Nephron (organoid): ENCODE data around the gene PATJ.

Experiments
- H3K27ac Mint-ChIP-seq, 3 experiments: 2 replicates each; pipeline ENCODE4 v1.8.0; 2020; ENCODE audit warnings: mixed read lengths in 3 of 3, mild to moderate bottlenecking in 2 of 3, moderate library complexity in 1 of 3
- H3K27me3 Mint-ChIP-seq: 2 replicates; pipeline ENCODE4 v1.8.0; 2021; ENCODE audit warnings: low read depth, mild to moderate bottlenecking, moderate library complexity, mixed read lengths
- H3K36me3 Mint-ChIP-seq: 2 replicates; pipeline ENCODE4 v1.8.0; 2020; ENCODE audit warnings: low read depth, mixed read lengths
- H3K4me1 Mint-ChIP-seq: 2 replicates; pipeline ENCODE4 v1.8.0; 2020; ENCODE audit warnings: mixed read lengths
- H3K4me3 Mint-ChIP-seq, 3 experiments: 2 replicates each; pipeline ENCODE4 v1.8.0; 2020; ENCODE audit warnings: mild to moderate bottlenecking in 3 of 3, mixed read lengths in 3 of 3, moderate library complexity in 2 of 3
- H3K9me3 Mint-ChIP-seq: 2 replicates; pipeline ENCODE4 v1.8.0; 2020; ENCODE audit warnings: mixed read lengths
- TF ChIP-seq, protein P1 (sequence below), 3 experiments: fragments of 200-600 bp; sonication (generic); IDR thresholded peaks; one replicate each; pipeline ENCODE4 v1.5.0; 2021; ENCODE audit warnings: antibody characterized with exemption in 3 of 3; ENCODE audit not compliant: unreplicated experiment in 3 of 3

PATJ gene

DNA sequence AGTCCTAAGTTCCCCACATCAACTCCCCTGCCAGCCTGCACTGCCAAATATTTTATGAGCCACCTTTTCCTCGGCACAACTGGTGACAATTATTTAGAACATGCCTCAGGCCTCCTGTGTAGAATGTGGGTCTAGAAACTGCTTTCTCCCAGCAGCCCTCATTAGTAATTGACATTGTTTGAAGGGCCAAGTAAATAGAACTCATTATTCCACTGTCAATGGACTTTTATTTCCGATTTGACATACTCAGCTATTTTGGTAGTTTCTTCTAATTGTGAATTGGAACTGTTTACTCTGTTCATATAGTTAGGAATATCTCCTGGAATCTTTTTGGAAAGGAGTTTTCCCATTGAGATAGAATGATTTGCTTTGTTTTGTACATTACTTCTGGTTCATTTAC, 283.6 kb downstream of the PATJ start:
- Mint-ChIP-seq H3K27me3 (peaks cover 8% of the 10 kb centered on the region), H3K27ac (peak overlapping the region in 1 of 3 experiments; percentile 35), H3K36me3 (peaks cover 27% of the 10 kb centered on the region), H3K9me3 (peaks cover 7% of the 10 kb centered on the region), H3K4me3 (no peak overlapping the region), H3K4me1 (no peaks in the 10 kb centered on the region)
- TF ChIP-seq, protein P1, sequence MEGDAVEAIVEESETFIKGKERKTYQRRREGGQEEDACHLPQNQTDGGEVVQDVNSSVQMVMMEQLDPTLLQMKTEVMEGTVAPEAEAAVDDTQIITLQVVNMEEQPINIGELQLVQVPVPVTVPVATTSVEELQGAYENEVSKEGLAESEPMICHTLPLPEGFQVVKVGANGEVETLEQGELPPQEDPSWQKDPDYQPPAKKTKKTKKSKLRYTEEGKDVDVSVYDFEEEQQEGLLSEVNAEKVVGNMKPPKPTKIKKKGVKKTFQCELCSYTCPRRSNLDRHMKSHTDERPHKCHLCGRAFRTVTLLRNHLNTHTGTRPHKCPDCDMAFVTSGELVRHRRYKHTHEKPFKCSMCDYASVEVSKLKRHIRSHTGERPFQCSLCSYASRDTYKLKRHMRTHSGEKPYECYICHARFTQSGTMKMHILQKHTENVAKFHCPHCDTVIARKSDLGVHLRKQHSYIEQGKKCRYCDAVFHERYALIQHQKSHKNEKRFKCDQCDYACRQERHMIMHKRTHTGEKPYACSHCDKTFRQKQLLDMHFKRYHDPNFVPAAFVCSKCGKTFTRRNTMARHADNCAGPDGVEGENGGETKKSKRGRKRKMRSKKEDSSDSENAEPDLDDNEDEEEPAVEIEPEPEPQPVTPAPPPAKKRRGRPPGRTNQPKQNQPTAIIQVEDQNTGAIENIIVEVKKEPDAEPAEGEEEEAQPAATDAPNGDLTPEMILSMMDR (IDR thresholded peaks at IDR 0.05; ENCODE audit: unreplicated experiment in 3 of 3) = no peak

DNA sequence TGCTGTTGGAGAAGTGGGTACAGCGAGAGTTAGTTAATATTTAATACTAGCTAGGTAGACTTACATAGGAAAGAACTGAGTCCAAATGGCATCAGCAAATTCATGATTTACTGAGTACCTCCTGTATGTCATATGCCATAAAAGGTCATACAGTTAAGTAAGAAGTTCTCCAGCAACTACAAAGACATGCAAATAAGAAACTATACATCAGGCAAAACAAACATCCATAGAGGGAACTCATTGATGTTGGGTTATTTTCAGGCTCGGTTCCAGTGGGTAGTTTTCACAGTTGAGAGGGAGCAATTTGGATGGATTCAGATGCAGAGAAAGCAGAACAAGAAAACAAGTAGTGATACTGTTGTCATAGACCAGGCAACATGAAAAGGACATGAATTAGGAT, 287.4 kb downstream of the PATJ start:
- Mint-ChIP-seq H3K27me3 (peaks cover 4% of the 10 kb centered on the region), H3K36me3 (peaks cover 27% of the 10 kb centered on the region), H3K27ac (peak overlapping the region in 2 of 3 experiments; percentile 39 to 42), H3K4me1 (no peaks in the 10 kb centered on the region), H3K9me3 (peaks cover 7% of the 10 kb centered on the region), H3K4me3 (no peak overlapping the region)
- TF ChIP-seq, protein P1 (IDR thresholded peaks at IDR 0.05; ENCODE audit: unreplicated experiment in 3 of 3) = no peak

DNA sequence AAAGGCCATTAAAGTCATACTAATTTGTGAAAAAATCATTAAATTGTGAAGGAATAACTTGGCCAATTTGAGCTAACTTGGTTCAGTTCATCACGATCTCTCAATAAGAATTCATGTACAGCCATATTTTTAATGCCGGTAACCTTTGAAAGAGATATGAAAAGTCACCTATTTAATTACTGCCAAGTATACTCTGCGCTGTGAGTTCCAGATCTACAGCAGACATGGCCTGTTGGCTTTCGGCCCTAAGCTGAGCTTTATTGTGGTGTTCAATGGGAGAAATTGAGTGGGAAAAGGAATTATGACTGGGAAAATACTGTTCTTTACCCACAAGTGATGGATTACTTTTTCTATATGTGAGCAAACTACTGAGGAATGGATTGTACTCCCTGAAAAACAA, 292.5 kb downstream of the PATJ start:
- no peak overlapping the region for H3K4me3 Mint-ChIP-seq
- H3K9me3 Mint-ChIP-seq = peaks cover 1% of the 10 kb centered on the region
- no peaks in the 10 kb centered on the region for H3K27me3 Mint-ChIP-seq
- TF ChIP-seq, protein P1 (IDR thresholded peaks at IDR 0.05; ENCODE audit: unreplicated experiment in 3 of 3) = no peak
- peaks cover 16% of the 10 kb centered on the region for H3K4me1 Mint-ChIP-seq
- H3K27ac Mint-ChIP-seq = no peak overlapping the region
- H3K36me3 Mint-ChIP-seq = peaks cover 6% of the 10 kb centered on the region

DNA sequence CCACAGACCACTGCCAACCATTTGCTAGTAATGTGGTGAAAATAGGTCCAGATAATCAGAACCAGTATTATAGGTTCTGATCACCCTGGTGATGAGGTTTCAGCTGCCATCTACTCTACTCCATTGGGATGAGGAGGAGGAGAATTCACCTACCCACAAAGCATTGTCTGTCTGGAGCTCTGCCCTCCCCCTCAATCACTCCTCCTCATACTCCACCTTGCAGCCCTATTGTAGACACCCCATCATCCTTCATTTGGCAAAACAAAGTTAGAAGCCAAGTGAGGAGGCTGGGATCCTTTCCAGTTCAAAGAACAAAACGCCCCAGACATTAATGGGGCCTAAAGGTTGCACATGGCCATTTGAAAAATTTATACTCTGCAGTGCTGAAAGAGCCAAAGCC, 295.0 kb downstream of the PATJ start:
- peaks cover 22% of the 10 kb centered on the region for H3K4me1 Mint-ChIP-seq
- H3K27ac Mint-ChIP-seq = no peak overlapping the region
- no peaks in the 10 kb centered on the region for H3K9me3 Mint-ChIP-seq

DNA sequence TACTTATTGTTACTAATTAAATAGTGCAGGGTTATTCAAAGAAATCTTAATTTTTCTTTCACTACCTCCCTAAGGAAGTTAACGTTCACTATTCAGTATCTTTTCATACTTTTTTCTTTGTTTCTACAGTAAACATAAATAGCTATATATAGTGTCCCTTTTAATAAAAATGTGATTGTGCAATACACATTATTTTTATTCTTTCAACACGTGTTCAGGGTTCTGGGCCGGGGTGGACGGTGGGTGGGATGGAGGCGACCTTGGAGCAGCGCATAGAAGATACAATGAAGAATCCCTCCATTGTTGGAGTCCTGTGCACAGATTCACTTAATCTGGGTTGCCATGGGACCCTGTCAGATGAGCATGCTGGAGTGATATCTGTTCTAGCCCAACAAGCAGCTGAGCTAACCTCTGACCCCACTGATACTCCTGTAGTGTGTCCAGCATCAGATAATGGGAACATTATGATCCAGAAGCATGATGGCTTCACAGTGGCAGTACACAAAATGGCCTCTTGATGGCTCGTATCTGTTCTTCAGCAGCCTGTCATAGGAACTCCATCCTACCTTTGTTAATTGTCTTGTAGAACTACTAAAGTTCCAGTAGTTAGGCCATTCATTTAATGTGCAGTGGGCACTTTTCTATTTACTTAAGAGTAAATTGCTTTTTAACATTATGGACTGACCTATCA, 296.5 kb downstream of the PATJ start:
- Mint-ChIP-seq H3K36me3 (no peaks in the 10 kb centered on the region), H3K27ac (no peak overlapping the region), H3K4me3 (no peak overlapping the region), H3K27me3 (no peaks in the 10 kb centered on the region), H3K9me3 (no peaks in the 10 kb centered on the region), H3K4me1 (peaks cover 22% of the 10 kb centered on the region)
- TF ChIP-seq, protein P1 (IDR thresholded peaks at IDR 0.05; ENCODE audit: unreplicated experiment in 3 of 3) = no peak

More for the DNA sequence above, 295.0 kb downstream of the PATJ start:
- no peak overlapping the region for H3K4me3 Mint-ChIP-seq
- TF ChIP-seq, protein P1 (IDR thresholded peaks at IDR 0.05; ENCODE audit: unreplicated experiment in 3 of 3) = no peak
- no peaks in the 10 kb centered on the region for H3K36me3 Mint-ChIP-seq
- H3K27me3 Mint-ChIP-seq = no peaks in the 10 kb centered on the region

DNA sequence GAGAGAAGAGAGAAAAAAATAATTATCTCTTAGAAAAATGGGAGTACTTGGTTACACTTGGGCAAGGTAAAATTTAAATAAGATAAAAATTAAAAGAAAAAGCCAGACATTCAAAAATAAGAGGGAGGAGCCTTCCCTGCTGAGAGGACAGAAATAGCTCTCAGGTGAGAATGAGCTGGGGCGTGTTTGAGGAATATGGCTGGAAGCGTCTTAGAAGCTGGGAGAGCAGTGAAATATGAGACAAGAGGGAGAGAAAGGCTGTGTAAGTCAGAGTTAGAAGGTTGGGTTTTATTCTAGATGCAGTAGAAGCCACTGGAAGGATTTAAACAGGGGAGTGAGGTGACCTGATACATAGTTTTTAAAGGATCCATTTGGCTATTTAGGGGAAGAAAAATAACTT, 298.2 kb downstream of the PATJ start:
- Mint-ChIP-seq H3K36me3 (no peaks in the 10 kb centered on the region), H3K27ac (peak overlapping the region in 1 of 3 experiments; percentile 1), H3K27me3 (no peaks in the 10 kb centered on the region), H3K4me3 (no peak overlapping the region), H3K4me1 (peaks cover 22% of the 10 kb centered on the region), H3K9me3 (no peaks in the 10 kb centered on the region)
- TF ChIP-seq, protein P1 (IDR thresholded peaks at IDR 0.05; ENCODE audit: unreplicated experiment in 3 of 3) = no peak
